ENCODE measurements around the gene FUBP3.

DNA sequence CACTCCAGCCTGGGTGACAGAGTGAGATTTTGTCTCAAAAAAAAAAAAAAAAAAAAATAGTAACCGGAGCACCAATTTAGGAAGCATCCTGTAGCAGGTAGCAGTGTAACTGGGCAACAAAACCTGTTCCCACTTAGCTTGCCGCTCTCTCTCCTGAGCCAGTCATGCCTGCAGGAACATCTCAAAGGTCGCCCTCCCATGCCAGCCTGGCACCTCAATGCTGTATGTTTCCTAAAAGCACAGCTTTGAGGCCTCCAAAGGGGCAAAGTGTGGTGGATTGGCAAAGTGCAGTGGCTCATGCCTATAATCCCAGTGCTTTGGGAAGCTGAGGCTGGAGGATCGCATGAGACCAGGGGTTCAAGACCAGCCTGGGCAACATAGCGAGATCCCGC, 22.3 kb upstream of the FUBP3 start:
- TF ChIP-seq POLR2AphosphoS5 (IDR thresholded peaks at IDR 0.05) (no peak), EP300 (IDR thresholded peaks at IDR 0.05; ENCODE audit: low read depth) (no peak)
- TF ChIP-seq, protein P1, sequence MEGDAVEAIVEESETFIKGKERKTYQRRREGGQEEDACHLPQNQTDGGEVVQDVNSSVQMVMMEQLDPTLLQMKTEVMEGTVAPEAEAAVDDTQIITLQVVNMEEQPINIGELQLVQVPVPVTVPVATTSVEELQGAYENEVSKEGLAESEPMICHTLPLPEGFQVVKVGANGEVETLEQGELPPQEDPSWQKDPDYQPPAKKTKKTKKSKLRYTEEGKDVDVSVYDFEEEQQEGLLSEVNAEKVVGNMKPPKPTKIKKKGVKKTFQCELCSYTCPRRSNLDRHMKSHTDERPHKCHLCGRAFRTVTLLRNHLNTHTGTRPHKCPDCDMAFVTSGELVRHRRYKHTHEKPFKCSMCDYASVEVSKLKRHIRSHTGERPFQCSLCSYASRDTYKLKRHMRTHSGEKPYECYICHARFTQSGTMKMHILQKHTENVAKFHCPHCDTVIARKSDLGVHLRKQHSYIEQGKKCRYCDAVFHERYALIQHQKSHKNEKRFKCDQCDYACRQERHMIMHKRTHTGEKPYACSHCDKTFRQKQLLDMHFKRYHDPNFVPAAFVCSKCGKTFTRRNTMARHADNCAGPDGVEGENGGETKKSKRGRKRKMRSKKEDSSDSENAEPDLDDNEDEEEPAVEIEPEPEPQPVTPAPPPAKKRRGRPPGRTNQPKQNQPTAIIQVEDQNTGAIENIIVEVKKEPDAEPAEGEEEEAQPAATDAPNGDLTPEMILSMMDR (IDR thresholded peaks at IDR 0.05), result no peak
